Endothelial cell of umbilical vein (primary cell): ENCODE measurements around the gene TAF4B.
"Not testable (repeated sequence)": the region's sequence is repeated elsewhere in the genome, so short reads cannot be mapped to it uniquely, and the experiment has no call there.

Source experiments
- EZH2 ChIP-seq: IDR thresholded peaks from 2 replicates; pipeline ENCODE4 v1.6.1; 2012; ENCODE audit warnings: borderline replicate concordance, low read depth, mild to moderate bottlenecking, moderate library complexity, low read length, inconsistent platforms; ENCODE audit not compliant: severe bottlenecking
- FOS ChIP-seq: IDR thresholded peaks from 2 replicates; pipeline ENCODE4 v1.6.1; 2011; ENCODE audit warnings: mild to moderate bottlenecking, low read length, moderate library complexity, borderline replicate concordance; ENCODE audit not compliant: insufficient read depth
- MYC ChIP-seq: IDR thresholded peaks from one replicate; pipeline ENCODE4 v1.6.1; 2011; ENCODE audit warnings: mild to moderate bottlenecking, low read depth, low read length
- POLR2A ChIP-seq: IDR thresholded peaks from 2 replicates; pipeline ENCODE4 v1.6.1; 2012; ENCODE audit warnings: low read depth, mild to moderate bottlenecking, control low read depth, low read length
- POLR2AphosphoS5 ChIP-seq: IDR thresholded peaks from 2 replicates; pipeline ENCODE4 v1.6.1; 2012; ENCODE audit warnings: low read depth, mild to moderate bottlenecking, control low read depth, low read length, moderate library complexity; ENCODE audit not compliant: insufficient read depth
- TF ChIP-seq, protein P1 (sequence below), 2 donors: IDR thresholded peaks; 1 replicate in 1 of 2; 2 replicates in 1 of 2; pipeline ENCODE4 v1.5.1; 2011; ENCODE audit warnings: low read length in 2 of 2, mild to moderate bottlenecking in 2 of 2, moderate library complexity in 2 of 2, control low read depth in 1 of 2, inconsistent platforms in 1 of 2, low read depth in 1 of 2; ENCODE audit not compliant: insufficient read depth in 1 of 2; ENCODE audit errors: extremely low read depth in 1 of 2
- TF ChIP-seq, protein P2 (sequence below): IDR thresholded peaks from 2 replicates; pipeline ENCODE4 v1.6.1; 2011; ENCODE audit not compliant: insufficient read depth, insufficient read length

DNA sequence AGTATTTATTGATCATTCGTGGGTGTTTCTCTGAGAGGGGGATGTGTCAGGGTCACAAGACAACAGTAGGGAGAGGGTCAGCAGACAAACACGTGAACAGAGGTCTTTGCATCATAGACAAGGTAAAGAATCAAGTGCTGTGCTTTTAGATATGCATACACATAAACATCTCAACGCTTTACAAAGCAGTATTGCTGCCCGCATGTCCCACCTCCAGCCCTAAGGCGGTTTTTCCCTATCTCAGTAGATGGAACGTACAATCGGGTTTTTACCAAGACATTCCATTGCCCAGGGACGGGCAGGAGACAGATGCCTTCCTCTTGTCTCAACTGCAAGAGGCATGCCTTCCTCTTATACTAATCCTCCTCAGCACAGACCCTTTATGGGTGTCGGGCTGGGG, 24.2 kb upstream of the TAF4B start:
- not testable (repeated sequence) for TF ChIP-seq POLR2AphosphoS5, MYC, POLR2A, EZH2, FOS
- TF ChIP-seq, protein P1, sequence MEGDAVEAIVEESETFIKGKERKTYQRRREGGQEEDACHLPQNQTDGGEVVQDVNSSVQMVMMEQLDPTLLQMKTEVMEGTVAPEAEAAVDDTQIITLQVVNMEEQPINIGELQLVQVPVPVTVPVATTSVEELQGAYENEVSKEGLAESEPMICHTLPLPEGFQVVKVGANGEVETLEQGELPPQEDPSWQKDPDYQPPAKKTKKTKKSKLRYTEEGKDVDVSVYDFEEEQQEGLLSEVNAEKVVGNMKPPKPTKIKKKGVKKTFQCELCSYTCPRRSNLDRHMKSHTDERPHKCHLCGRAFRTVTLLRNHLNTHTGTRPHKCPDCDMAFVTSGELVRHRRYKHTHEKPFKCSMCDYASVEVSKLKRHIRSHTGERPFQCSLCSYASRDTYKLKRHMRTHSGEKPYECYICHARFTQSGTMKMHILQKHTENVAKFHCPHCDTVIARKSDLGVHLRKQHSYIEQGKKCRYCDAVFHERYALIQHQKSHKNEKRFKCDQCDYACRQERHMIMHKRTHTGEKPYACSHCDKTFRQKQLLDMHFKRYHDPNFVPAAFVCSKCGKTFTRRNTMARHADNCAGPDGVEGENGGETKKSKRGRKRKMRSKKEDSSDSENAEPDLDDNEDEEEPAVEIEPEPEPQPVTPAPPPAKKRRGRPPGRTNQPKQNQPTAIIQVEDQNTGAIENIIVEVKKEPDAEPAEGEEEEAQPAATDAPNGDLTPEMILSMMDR (IDR thresholded peaks at IDR 0.05; ENCODE audit: extremely low read depth in 1 of 2, insufficient read depth in 1 of 2, low read depth in 1 of 2, low read length in 2 of 2) = not testable (repeated sequence)
- TF ChIP-seq, protein P2, sequence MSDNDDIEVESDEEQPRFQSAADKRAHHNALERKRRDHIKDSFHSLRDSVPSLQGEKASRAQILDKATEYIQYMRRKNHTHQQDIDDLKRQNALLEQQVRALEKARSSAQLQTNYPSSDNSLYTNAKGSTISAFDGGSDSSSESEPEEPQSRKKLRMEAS = not testable (repeated sequence)
